Myocyte (in vitro differentiated cells): Measurements from ENCODE around the gene ZFPL1. TPM values are rescaled to one million over a fixed set of nuclear protein-coding genes. Genes with fewer than 3 reads are reported as not detected.

Experiments used
- DNase-seq: peaks from one replicate; pipeline ENCODE4 v3.0.0-alpha.2; 2012; ENCODE audit warnings: low read depth
- total RNA-seq: library from RNA; depleted of rRNA; stranded (reverse); fragments of >200 nt; gene quantifications from 2 replicates; pipeline ENCODE4 v1.2.3, GENCODE V29; 2014

ZFPL1 gene
- total RNA-seq, 1 donor from 2014 or later: 48.1 TPM

DNA sequence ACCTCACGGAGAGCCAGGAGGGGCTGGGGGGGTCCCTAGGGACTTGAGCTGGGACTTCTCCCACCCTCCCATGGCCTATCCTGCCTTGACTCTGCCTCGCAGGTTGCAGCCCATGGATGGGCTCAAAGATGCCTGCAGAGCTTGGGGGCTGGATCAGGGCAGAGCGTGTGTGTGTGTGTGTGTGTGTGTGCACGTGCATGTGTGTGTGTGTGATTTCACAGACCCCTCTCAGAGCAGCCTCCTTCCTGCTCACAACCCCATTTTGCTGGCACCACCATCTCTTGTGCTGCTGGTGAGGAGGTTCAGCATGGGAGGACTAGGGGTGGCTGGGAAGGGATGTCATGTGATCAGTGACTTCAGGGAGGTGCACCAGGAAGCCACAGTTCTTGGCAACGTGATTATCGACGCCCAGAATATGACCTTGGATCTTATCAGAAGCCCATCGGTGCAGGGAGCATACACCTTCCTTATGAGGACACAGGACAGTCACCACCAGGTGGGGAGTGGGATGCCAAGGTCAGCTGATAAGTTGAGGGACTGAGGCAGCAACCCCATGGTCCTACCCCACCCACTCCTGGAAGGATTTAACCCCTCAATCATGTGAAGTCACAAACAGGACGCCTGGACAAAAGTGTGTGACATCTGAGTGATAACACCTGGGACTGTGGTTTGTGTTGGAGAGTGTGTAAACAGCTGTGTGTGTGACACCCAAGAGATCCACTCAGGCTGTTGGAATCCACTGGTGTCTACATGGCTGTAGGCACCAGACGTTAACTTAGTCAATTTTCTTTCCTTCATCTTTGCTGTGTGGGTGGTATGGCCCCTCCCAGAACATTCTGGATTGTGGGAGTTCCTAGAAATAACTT lies 23.8 kb upstream of the ZFPL1 start:
- peak; percentile 18 for DNase-seq

GRCh38 chr11:65060913-65061408 lies 23.1 kb upstream of the ZFPL1 start:
- no peak for DNase-seq

GRCh38 chr11:65063532-65063931 lies 20.5 kb upstream of the ZFPL1 start:
- no peak for DNase-seq

- no peak for DNase-seq
Measured at GRCh38 chr11:65064847-65065240, 19.2 kb upstream of the ZFPL1 start.

DNA sequence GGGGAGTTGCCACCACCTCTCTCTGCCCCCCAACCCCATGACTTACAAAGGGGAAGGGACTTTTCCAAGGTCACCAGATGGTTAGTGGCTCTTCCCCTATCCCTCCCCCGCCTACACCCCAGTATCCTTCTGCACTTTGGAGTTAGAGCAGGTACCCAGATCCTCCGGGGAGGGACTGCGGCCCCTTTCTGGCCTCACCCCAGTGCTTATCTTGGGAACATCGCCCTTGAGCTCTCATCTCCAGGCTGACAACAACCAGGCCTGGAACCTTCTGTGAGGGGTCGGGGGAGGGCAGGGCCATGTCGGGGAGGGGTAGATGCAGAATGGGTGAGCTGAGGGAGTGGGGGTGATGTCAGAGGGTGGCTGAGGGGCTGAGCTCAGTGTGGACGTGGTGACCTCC lies 18.2 kb upstream of the ZFPL1 start:
- no peak for DNase-seq

DNA sequence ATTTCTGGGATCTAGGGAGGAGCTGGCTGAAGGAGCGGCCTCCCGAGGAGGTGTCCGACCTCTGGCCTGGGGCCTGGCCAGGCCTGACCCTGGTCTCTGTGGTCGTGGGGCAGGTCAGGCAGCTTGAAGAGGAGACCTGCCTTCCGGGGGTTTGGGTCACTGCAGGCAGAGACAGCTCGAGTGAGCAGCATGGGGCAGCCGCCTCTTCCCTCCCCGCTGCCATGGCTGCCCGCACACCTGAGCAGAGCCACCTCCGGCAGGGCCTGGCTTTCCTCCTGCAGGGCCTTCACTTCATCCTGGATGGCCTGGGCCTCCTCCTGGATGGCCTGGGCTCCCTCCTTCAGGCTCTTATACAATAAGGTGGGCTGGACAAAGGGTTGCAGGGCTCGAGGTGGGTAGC lies 17.7 kb upstream of the ZFPL1 start:
- DNase-seq: no peak

DNA sequence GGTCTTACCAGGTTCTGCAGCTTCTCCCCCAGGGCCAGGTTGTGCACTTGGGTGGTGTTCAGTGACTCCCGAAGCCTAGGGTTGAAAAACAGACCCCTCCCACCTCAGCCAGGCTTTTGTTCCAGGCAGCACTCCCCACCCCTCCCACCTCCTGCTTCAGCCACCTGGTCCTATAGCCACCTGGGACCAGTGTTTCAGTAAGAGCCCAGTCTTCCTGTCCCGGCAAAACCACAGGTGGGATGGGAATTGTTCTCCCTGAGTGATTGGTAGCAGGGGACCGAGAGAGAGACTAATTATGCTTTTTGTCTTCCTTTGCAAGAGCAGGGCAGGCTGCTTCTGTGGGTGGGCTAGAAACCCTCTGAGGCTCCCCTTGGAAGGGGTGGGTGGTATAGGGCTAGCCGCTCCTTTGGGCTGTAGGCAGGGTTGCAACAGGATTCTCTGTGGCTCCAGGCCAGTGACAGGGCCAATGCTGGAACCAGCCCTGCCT lies 17.2 kb upstream of the ZFPL1 start:
- DNase-seq: no peak

DNA sequence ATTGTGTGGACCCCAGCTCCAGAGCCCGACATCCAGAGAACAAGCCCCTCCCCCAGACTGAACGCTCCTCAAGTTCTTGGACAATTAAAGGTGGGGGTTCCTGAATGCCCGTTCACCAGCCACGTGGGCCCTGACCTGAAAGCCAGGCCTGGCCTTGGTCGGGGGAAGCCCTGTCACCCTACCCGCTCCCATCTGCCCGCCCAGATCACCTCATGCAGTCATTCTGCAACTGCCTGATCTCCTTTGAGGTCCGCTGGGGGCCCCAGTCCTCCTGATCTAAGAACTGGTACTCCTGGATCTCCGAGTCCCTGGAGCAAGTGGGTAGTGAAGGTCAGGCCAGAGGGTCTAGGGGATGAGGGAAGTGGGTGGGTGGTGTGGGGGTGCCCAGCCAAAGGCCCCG lies 16.6 kb upstream of the ZFPL1 start:
- no peak for DNase-seq

- no peak for DNase-seq
Measured at GRCh38 chr11:65069217-65069616, 14.8 kb upstream of the ZFPL1 start.

DNA sequence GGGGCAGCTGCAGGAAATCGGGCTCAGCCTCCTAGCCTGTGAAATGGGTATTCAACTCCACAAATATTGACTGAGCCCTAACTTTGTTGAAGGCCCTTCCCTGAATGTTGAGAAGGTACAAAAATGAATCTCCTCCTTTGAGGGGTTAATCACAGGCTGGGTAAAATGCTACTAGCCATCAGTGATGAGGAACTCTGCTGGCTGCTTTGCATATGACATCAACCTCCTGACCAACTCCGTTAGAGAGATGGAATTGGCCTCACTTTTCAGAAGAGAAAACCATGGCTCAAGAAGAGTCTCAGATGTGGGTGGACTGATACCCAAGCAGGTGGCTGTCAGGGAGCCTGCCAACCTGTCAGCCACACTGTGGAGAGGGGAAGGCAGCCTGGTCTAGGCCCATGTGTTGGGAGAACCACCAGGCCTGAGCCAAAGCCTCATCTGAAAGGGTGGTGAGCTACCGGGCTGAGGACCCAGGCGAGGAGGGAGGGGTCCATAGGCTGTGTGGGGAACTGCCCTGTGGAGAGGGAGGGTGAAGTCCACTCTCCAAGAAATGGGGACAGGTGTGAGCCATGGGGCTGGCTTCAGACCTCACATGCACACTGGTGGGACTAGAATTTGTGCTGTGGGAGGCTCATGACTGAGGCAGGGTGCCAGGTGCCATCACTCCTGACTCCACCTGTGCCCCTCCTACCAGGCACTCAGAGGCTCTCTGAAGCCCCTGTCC lies 12.0 kb upstream of the ZFPL1 start:
- no peak for DNase-seq

DNA sequence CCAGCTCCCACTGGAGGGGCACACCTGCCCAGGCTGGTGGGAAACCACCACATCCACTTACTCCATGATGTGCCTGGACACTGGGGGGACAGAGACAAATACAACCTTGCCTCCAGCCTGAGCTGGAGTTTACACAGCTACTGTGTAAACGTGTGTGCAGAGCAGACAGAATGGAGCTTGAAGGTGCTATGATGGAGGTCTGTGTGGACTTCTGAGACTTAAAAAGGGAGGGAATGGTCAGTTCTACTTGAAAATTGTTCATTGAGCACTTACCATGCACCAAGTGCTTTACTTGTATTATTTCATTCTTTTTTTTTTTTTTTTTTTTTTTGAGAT lies 11.4 kb upstream of the ZFPL1 start:
- no peak for DNase-seq

- DNase-seq: no peak
Measured at GRCh38 chr11:65077451-65077850, 6.6 kb upstream of the ZFPL1 start.

DNA sequence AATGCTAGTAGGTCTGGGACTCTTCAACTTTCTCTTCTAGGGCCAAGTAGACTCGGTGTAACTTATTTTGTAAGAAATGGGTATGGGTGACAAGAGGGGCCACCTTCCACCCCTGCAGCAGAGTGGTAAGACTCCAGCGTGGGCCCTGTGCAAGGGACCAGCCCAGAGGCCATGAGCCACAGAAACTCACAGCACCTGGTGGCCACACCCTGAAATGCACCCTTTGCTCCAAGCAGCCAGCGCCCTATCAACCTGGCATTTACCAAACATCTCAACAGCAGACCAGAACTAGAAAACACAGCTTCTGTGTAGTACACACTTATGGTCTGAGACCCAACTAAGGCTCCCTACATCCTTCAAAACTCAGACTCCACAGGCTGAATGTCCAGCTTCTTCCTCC lies 5.9 kb upstream of the ZFPL1 start:
- DNase-seq: peak; percentile 26

DNA sequence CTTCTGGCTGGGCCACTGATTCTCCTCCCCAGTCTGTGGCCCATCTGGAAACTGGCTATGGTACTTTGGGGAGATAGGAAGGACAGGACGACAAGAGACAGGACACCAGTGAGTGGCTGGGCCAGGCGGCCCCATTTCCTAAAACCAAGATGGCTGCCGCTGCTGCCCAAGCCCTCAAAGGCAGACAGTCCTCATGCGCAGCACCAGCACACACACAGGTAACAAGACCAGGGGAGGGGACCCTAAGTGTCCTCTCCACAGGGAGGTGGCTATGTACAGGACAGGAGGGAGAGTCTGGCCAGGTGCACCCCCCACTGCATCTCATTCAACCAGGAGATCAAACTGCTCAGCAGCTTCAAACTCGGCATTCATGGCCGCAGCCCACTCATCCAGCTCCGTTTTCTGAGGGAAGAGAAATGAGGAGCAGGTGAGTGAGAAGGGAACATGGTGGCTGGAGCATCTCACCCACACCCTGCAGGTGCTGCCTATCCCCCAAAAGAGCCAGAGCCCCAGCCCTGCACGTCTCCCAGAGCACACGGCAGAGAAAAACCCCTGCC lies 5.2 kb upstream of the ZFPL1 start:
- no peak for DNase-seq

GRCh38 chr11:65083134-65083833 lies 738 bp upstream of the ZFPL1 start:
- DNase-seq: no peak

DNA sequence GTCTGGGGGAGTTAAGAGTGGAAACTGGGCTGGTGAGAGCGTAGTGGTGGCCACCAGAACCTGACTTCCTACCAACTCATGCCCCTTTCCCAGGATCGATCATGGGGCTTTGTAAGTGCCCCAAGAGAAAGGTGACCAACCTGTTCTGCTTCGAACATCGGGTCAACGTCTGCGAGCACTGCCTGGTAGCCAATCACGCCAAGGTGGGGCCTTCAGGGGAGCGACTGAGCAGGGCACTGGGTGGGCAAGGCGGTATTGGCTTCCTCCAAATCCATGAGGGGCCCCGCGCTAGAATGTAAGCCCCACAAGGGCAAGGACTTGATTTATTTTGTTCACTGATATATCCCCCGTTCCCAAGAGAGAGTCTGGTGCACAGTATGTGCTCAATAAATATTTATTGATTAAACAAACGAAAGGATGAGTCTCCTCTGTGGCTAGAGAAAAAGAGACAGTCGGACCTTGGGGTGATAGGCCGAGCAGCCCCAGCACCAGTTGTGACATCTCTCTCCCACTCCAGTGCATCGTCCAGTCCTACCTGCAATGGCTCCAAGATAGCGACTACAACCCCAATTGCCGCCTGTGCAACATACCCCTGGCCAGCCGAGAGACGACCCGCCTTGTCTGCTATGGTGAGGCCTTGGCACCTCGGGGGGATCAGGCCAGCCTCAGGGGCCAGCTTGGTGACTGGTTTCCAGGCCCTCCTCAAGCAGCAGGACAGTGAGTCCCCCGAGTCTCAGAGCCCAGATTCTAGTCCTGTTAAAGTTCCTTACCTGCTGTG lies 765 bp downstream of the ZFPL1 start:
- DNase-seq: no peak

GRCh38 chr11:65085446-65085845 lies 1.4 kb downstream of the ZFPL1 start:
- DNase-seq: no peak

DNA sequence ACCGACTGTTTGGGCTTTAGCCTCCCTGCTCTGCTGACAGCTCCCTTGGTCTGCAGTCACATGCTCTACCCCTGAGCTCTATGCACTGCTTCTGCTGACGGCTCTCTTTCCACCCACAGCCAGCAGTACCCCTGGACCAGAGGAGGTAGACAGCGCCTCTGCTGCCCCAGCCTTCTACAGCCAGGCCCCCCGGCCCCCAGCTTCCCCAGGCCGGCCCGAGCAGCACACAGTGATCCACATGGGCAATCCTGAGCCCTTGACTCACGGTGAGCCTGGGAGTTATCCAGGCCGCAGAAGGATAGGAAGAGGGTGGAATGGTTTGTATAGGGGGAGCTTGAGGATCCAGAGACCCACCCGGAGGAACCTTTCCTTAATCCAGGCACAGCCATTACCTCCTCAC lies 2.8 kb downstream of the ZFPL1 start:
- no peak for DNase-seq

DNA sequence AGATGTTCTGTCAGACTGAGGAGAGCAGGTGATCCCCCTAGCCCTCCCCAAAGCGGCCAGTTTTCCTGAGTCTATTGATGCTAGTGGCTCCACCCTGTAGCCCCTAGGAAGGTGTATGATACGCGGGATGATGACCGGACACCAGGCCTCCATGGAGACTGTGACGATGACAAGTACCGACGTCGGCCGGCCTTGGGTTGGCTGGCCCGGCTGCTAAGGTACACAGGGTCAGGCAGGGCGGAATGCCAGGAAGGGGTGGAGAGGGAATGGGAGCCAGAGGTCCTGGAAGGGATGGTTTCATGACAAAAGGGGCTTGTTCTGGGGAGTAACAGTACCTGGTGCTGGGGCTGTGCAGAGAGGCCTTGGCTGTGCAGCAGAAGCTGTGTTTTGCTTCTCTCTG lies 3.2 kb downstream of the ZFPL1 start:
- no peak for DNase-seq

DNA sequence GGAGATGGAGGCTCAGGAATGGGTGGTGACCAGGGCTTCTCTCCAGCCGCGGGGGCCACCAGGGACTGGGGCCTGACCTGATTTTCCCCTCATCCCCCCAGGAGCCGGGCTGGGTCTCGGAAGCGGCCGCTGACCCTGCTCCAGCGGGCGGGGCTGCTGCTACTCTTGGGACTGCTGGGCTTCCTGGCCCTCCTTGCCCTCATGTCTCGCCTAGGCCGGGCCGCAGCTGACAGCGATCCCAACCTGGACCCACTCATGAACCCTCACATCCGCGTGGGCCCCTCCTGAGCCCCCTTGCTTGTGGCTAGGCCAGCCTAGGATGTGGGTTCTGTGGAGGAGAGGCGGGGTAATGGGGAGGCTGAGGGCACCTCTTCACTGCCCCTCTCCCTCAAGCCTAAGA lies 3.8 kb downstream of the ZFPL1 start:
- DNase-seq: no peak

DNA sequence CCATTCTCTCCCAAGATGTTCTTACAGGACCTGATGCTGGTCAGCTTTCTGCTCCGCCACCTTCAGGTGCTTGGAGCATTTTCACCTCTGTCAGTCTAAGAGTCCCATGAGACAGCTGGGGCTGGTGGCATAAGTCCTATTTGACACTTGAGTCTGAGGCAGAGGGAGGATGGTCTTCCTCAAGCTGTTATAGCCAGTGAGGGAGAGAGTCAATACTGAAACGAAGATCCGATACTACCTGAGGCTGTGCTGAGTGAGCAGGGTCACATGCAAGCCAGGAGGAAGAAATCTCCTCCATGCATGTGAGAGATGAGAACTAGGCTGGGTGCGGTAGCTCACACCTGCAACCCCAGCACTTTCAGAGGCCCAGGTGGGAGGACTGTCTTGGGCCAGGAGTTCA lies 5.6 kb downstream of the ZFPL1 start:
- no peak for DNase-seq
